PC-3 (cell line): Measurements from ENCODE around the gene CBX1.

Experiments used
- CTCF ChIP-seq: fragments of 300-600 bp; sonication (generic); conservative IDR thresholded peaks from 2 replicates; pipeline ENCODE4 v1.5.1; 2017; ENCODE audit warnings: antibody characterized with exemption, low read depth, mild to moderate bottlenecking, low read length
- EZH2 ChIP-seq: fragments of 300-600 bp; sonication (generic); IDR thresholded peaks from one replicate; pipeline ENCODE4 v1.6.1; 2017; ENCODE audit warnings: antibody characterized with exemption, mild to moderate bottlenecking, low read length; ENCODE audit not compliant: unreplicated experiment
- EZH2phosphoT487 ChIP-seq: fragments of 300-600 bp; sonication (generic); IDR thresholded peaks from 2 replicates; pipeline ENCODE4 v1.6.1; 2018; ENCODE audit warnings: mild to moderate bottlenecking, antibody characterized with exemption, low read length, borderline replicate concordance

GRCh38 chr17:48121923-48122664 lies 20.8 kb upstream of the CBX1 start:
- TF ChIP-seq CTCF, result no peak
- no peak for TF ChIP-seq EZH2
- TF ChIP-seq EZH2phosphoT487, result no peak
